NCI-H187 treated with DMSO at 0.1 percent for 48 hours (cell line): Measurements from ENCODE around the gene OTOG.

Source experiments
- DNase-seq: peaks from one replicate; lab custom pipeline; 2025; lab: John Stamatoyannopoulos, UW

OTOG gene

DNA sequence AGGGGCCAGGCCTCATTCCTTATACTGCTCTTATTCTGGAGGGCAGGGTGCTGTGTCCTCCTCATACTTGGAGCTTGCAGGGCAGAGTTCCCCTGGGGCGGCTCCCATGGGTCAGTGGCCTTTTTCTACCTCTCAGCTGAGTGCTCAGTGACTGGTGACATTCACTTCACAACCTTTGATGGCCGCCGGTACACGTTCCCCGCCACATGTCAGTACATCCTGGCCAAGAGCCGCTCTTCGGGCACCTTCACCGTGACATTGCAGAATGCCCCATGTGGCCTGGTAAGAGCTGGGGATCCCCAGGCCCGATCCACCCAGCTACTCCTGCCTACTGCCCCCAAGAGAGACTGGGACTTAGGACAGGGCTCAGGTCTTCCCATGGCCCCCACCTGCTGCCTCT, 14.5 kb downstream of the OTOG start:
- no peak for DNase-seq

DNA sequence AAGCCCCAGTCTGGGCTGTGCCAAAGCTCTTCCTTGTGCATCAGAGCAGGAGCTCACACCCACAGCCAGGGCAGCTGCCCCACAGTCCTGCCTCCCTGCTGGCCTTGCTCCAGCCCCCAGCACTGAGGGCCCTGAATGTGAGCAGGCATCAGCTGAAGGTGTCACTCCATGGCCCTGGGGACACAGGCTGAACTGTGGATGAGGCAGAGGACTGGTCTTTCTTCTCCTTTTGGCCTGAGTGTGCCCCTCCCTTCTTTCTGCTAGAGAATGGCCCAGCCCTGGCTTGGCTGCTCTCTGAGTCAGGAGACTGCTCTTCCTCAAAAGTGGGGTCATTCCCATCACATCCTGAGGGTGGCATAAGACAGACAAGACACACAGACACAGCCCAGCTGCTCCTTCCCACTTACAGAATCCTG, 16.2 kb downstream of the OTOG start:
- DNase-seq = no peak

DNA sequence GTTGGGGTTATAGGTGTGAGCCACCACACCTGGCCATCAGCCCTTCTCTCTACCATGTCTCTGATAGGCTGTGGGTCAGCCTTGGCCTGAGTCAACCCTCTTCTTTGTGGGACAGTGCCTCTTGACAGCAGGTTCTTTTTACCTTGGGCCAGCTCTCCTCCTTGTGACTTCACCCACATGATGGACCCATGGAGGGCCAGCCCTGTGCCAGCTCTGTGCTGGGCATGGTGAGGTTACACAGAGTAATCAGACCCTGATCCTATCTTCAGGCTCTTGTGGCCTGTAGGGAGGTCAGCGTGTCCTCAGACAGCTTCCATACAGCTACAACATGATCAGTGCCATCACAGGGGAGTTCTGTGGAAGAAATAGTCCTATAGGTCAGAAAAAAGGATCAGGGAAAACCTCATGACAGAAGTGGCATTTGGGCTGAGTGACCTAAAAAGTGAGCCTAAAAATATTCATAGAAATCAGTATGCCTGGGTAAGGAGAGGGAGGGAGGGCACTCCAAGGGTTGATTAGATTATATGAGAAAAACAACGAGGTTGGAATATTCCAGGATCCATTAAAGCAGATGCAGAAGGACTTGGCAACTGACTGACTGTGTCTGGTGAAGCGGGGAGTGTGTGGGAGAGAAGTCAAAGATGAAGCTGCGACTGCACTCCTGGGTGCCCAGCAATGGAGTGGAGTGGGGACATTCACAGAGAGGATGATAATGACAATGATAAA, 17.1 kb downstream of the OTOG start:
- no peak for DNase-seq

DNA sequence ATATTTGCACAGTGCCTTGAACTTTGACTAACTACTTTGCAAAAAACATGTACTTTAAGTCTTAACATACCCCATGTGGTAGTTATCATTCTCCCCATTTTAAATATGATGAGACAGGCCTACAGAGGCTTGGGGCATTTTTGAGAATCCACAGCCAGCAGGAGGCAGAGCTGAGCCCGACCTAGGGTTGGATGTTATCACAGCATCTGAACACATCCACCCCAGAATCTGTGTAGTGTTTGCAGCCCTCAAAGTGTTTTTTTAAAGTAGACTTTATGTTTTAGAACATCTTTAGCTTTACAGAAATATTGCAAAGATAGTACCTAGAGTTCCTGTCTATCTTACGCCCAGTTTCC, 17.6 kb downstream of the OTOG start:
- DNase-seq = no peak

DNA sequence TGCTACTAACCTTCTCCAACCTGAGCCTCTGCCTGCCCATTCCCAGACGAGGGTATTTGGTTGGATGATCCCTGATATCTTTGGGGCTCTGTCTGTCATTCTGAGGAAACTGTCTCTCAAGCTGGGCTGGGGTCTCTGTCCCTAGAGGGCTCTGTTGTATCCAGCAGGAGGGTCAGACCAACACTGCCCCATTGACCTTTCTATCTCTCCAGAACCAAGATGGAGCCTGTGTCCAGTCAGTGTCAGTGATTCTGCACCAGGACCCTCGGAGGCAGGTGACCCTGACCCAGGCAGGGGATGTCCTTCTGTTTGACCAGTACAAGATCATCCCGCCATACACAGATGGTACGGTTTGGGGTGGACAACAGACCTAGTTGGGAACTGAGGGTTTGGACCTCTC, 21.9 kb downstream of the OTOG start:
- DNase-seq = no peak

DNA sequence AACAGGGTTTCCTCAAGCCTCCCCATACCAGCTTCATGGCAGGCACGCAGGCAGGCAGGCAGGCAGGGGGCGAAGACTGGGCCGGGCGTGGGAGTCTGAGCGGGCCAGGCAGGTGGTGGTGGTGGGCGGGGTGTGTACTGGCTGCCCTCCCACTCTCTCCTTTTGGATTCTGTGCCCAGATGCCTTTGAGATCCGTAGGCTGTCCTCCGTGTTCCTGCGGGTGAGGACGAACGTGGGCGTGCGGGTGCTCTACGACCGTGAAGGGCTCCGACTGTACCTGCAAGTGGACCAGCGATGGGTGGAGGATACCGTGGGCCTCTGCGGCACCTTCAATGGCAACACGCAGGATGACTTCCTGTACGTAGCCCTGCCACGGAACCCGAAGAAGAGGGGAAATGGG, 23.0 kb downstream of the OTOG start:
- DNase-seq = no peak

DNA sequence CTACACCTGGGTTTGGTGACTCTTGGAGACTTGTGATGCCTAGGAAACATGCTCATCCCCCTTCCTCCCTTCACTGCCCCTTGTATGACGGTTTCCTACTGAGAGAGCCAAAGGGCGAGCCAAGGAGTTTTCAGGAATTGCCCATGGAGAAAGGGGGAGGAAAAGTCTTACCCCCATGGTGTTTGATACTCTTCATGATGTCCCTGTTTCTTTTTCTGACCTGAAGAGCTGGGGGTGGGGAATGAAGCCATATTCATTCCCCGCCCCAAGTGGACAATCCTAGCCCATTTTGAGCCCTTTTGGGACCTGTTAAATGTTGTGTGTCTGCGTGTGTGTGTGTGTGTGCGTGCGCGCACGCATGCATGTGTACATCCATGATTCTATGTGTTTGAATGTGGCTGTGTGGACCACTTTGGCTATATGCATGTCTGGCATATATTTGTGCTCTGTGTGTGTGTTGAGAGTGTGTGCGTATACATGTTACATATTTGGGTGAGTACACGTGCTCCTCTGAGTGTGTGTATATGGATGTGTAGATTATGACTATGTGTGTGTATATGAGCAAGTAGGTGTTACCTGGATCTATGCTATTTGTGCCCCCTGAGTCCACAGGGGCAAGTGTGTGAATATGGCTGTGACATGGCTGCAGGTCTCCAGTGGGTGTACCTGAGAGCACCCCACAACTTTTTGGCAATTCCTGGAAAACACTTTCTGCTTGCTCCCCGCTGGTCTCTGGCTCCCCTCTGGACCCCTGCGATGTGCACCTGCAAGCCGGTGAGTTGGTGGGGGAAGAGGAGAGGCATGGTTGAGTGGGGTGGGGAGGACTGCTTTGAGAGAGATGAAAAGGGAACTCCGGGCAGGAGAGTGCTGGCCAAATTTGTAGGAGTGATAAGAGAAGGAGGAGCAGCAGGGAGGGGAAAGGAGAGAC, 24.6 kb downstream of the OTOG start:
- DNase-seq = no peak

DNA sequence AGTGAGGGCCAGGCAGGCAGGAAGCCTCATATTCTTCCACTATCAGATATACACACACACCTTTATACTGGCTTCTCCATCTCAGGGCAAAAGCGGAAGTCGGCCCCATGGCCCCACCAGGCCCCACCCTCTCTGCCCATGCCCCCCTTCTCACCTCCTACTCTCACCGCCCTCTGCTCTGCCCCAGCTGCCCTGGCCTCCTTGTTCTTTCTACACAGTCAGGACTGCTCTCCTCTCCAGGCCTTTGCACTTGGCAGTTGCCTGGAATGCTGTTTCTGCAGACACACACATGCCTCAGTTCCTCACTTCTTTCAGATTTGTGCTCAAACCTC, 25.3 kb downstream of the OTOG start:
- DNase-seq = no peak

DNA sequence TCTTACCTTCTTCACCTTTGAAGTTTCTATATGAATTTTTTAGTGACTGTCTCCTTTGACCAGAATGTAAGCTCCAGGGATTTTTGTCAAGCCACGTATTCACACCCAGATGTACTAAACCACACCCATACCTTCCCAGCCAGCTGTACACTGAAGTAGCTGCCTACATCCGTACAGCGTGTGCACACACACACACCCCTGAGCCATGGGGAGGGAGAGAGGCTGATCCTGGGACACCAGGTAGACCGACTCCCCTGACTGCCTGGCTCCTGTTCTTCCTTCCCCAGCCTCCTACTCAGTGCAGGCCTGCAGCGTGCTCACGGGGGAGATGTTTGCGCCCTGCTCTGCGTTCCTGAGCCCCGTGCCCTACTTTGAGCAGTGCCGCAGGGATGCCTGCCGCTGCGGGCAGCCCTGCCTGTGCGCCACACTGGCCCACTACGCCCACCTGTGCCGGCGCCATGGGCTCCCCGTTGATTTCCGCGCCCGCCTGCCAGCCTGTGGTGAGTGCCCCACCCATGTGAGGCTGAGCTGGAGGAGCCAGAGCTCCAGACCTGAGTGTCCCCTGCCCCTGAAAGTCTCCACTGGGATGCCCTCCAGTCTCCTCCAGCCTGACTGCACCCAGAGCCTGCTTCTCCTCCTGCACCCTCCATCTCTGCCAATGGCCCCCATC, 25.9 kb downstream of the OTOG start:
- DNase-seq = no peak

DNA sequence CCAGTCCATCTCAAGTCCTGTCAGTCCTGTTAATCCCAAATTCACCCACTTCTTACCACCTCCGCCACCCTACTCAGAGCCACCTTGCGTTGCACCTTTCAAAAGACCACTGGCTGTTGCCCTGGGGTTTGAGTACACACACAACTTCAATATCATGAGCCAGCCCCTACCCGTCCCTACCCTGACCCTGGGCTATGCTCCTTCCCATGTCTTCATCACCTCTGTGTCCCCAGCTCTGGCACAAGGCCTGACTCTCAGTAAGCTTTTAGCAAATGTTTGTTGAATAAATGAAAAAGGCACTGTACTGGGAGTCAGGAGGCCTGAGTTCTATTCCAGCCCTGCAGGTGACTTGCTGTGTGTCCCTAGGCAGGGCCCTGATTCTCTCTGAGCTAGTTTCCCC, 26.5 kb downstream of the OTOG start:
- no peak for DNase-seq

DNA sequence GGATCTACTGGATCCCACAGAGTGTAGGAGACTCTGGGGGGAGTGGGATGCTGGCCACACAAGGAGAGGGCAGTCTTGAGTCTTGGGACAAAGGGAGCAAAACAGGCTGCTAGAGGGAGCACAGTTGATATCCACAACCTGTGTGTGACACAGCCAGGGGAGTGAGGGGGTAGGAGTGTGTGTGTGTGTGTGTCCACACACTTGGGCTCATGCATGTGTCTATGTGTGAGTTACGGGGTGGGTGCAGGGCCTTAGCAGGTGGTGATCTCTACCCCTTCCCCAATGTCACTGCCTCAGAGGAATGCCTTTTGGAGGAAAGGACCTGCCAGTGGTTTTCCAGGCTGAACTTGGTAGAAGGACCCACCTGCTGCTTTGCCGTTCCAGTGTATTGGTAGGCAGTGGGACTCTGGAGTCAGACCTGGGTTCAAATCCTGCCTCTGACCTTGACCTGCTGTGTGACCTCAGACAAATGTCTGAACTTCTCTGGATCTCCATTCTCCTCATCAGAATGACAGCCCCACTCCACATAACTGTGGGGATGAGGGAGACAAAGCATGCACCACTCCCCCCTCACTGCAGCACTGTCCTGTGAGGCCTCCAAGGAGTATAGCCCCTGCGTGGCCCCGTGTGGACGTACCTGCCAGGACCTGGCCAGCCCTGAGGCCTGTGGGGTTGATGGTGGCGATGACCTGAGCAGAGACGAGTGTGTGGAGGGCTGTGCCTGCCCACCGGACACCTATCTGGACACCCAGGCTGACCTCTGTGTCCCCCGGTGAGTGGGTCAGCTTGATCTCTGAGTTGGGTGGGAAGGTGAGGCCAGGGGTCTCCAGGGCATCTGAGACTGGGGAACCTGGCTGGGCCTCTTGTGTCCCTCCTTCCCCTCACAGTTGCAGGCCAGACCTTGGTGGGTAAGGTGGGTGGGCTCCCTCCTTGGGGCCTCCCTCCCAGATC, 27.4 kb downstream of the OTOG start:
- DNase-seq = no peak

DNA sequence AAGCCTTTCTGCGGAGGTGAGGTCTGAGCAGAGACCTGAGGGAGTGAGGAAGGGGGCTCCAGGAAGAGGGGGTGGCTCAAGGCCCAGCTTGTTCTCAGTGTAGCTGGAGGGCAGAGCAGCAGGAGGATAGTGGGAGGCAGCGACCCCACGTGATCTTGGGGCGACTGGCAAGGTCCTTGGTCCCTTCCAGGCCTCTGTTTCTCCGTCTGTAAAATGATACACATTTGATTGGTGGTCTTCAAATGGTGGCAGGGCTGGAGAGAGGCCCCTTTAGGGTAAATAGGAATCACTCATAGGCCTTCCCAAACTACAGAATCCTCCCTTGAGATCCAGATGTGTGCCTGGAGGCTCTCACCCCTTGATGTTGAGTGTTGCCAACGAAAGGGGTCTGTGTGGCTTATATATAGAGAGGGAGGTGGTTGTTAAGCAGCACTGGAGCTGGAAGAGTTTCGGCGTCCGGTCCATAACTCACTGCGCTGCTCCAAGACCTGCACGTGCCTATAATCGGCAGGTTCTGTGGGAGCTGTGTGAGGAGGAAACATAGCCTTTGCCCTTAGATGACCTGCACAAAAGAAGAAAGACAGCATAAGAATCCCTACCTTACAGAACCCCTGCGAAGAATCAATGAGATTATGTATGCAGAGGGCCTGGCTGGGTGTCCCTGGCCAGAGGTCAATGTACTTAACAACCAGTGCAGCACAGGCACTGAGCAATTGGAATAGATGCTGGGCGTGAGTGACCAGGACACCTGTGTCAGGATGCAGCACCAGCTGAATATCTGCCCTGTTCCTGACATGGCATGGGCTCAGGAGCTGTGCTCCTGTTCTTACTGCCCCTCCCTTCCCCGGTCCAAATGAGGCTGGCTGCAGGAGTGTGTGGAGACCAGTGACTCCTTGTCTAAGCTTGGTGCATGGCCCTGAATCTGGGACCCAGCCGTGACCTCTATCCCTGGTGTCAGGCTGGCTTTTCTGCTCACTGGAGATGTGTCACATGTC, 28.7 kb downstream of the OTOG start:
- DNase-seq = no peak

DNA sequence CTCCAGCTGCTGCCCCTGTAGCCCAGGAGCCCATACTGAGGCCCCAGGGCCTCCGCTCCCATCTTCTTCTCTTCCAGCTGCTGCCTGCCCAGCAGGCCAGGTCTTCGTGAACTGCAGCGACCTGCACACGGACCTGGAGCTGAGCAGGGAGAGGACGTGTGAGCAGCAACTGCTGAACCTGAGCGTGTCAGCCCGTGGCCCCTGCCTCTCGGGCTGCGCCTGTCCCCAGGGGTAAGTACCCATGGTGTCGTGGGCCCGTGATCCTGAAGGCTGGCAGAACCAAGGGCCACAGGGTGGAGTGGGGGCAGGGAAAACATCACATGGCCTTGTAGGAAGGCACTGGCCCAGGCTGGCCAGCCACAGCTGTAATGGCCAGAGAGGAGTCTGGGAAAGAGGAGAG, 31.2 kb downstream of the OTOG start:
- DNase-seq = no peak

DNA sequence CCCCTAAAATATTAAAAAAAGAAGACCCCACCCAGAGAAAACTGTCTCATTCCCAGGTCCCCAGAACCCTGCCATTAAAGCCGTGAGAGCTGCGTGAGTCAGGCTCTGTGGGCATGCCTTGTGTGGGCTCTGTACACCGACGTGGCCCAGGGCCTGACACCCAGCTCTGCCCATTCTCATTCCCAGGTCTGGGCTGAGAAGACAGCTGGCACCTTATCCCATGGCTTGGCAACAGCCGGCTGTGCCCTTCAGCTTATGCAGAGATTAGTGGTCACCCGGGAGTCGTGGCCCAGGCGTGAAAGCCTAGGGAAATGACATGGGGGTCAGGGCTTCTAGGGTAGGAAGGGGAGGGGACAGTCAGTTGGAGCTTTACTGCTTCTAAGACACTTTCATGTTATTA, 31.9 kb downstream of the OTOG start:
- DNase-seq = no peak

DNA sequence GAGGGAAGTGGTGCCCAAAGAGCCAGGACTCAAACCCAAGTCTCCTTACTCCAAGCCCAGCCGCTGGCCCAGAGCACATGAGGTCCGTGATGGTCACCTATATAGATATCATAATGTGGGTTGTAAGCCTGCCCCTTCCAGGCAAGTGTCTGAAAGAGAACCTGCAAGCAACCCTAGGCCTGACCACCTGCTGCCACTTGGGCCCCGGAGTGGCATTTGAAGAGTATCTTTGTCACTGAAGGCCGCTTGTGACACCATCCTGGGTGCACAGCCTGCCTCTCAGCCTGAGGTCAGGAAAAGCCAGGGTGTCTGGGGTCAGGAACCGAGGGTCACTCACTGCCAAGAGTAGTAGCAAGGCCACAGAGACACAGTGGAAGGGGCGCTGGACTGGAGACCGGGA, 32.4 kb downstream of the OTOG start:
- no peak for DNase-seq

DNA sequence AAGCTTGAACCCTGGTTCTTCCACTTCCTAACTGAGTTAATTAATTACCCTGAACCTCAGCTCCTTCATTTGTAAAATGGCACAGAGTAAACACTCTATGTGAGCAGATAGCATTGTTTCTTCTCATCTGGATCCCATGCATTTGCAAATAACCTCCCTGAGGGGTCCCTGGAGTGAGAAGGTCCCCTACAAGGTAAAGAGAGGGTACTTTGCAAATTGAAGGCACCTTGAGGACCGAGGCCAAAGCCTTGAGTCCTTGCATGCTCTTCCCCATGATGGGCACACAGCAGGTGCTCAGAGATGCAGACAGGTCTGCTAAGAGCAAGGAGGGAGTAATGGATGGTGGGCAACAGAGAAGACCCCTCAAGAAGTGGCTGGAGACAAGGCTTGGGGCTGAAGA, 33.2 kb downstream of the OTOG start:
- DNase-seq = no peak

DNA sequence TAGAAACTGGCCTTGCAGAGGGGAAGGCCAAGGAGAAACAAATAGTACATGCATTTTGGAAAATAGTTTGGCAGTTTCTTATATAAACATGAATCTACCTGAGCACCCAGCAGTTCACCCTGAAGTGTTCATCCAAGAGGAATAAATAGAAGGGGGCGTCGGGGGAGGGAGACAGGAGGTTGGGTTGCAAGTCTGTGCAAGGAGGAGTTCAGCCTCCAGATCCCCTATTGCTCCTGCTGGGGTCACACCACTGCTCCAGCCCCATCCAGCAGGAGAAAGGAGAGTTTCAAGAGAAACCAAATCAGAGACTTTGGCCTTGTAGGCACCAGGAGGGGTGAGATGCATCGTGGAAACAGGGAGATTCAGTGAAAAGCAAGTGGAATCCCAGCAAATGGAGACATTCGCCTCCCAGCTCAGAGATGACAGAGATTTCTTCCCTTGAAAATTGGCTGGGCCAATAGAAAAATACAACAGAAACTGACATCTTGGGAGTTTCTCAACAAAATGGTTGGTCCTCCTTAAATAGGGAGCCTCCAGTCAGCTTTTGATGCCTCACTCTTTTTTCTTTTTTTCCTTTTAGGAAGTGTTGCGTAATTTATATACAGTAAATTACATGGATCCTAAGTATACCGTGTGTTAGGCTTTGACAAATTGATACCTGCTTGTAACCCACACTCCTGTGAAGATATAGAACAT, 34.1 kb downstream of the OTOG start:
- DNase-seq = no peak

DNA sequence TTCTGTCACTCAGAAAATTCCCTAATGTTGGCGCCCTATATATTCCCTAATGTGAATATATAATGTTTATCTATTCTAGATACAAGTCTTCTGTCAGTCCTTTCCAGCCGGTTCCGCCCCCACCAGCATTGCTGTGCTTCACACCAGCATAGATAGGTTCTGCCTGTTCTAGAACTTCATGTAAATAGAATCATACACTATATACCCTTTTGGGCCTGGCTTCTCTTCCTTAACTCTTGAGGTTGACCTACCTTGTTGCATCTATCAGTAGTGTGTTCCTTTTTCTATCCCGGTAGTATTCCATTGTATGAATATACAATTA, 34.6 kb downstream of the OTOG start:
- DNase-seq = no peak

DNA sequence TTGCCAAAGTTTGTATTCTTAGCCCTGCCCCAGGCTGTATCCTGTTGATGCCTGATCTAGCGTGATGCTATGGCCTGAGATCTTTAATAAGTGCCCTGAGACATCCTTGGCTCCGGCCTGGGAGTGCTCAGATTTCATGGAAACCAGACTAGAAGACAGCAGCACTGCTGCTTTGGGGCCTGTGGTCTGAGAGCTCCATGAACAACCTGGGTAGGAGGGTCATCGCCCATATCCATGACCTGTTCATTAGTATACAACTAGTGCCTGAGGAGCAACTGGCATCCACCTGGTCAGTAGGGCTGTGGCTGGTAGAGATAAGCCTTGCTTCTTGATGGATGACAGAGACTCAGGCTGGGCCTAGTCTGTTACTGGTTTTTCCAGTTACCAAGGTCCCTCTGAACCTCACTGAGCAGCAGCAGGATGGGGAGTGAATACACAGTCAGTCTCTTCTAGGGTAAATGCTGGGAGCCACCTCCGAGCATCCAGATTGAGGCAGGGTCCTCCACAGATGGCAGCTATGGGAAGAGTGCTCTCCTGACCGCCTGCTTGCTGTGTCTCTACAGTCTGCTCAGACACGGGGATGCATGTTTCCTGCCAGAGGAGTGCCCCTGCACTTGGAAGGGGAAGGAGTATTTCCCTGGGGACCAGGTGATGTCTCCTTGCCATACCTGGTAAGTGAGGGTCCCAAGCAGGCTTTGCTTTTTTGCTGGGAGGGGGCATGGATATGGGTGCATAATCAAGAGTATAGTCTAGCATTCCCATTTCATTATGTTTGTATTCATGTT, 39.0 kb downstream of the OTOG start:
- DNase-seq = no peak

DNA sequence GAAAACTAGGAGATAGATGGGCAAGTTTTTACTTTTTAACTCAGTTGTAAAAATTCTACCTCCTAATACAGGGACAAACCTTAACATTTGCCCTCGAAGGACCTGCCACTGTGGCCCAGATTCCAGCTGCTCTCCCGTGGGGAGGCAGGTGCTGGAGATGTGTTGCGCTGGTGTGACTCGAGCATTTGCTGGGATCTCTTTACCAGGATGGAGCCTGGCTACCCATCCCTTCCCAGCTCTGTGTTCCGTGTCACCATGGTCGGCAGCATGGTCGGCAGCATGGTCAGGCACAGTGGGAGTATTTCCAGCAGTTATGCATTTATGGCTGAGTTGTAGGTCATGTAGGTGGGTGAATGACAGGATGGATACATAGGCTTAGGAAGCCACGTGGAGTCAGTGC, 41.1 kb downstream of the OTOG start:
- DNase-seq = no peak
